Right lobe of liver (tissue), 6 donors: ENCODE data around the gene DDR2. TPM values are rescaled to one million over a fixed set of nuclear protein-coding genes. Genes with fewer than 3 reads are reported as not detected.

Experiments
- ATAC-seq, 4 donors: fragments of 200-7000 bp; cut with Tn5 transposase; one replicate each; pipeline ENCODE4 v1.9.1; 2020; ENCODE audit warnings: mild to moderate bottlenecking in 4 of 4, moderate library complexity in 4 of 4
- DNase-seq, 3 donors: peaks; one replicate each; pipeline ENCODE4 v3.0.0-alpha.2; 2020
- H3K27ac ChIP-seq, 3 donors: fragments of 200-600 bp; one replicate each; pipeline ENCODE4 v1.8.0; 2022
- H3K27me3 ChIP-seq, 2 donors: fragments of 200-600 bp; one replicate each; pipeline ENCODE4 v1.8.0; 2022
- H3K36me3 ChIP-seq, 4 donors: fragments of 200-600 bp; sonication (generic) in 1 of 4; one replicate each; pipeline versions ENCODE4 v1.5.1 to v1.8.0; 2017 to 2022; ENCODE audit warnings: control low read depth in 1 of 4
- H3K4me1 ChIP-seq, 4 donors: fragments of 200-600 bp; sonication (generic) in 1 of 4; one replicate each; pipeline versions ENCODE4 v1.5.1 to v1.8.0; 2017 to 2022; ENCODE audit warnings: control low read depth in 1 of 4
- H3K4me3 ChIP-seq, 3 donors: fragments of 200-600 bp; one replicate each; pipeline ENCODE4 v1.8.0; 2022
- H3K9me3 ChIP-seq, 4 donors: fragments of 200-600 bp; sonication (generic) in 1 of 4; one replicate each; pipeline versions ENCODE4 v1.5.1 to v1.8.0; 2017 to 2022; ENCODE audit warnings: control low read depth in 1 of 4
- CTCF ChIP-seq, 4 donors: fragments of 200-600 bp in 3 of 4; fragments of 450-650 bp in 1 of 4; IDR thresholded peaks; one replicate each; pipeline versions ENCODE4 v1.5.1 to v1.8.0; 2016 to 2022; ENCODE audit warnings: antibody characterized with exemption in 4 of 4, mild to moderate bottlenecking in 2 of 4
- POLR2A ChIP-seq: fragments of 450-650 bp; IDR thresholded peaks from one replicate; pipeline ENCODE4 v1.6.1; 2017; ENCODE audit warnings: antibody characterized with exemption, mild to moderate bottlenecking
- WGBS: methylation state at CpG from one replicate; pipeline ENCODE4 v1.1.6; 2018; ENCODE audit warnings: low coverage, low lambda C conversion rate; ENCODE audit not compliant: insufficient coverage; ENCODE audit errors: missing lambda C conversion rate; 5-methylcytosine and 5-hydroxymethylcytosine counted together
- intact Hi-C, 2 donors: fragments of 100-400 bp; cut with DNase I; formaldehyde crosslinking; loops; one replicate each; pipeline versions ENCODE4 v1.11.2 to v1.14.1; 2022
- small RNA-seq, 2 experiments: library from RNA; depleted of rRNA; stranded (forward); fragments of <200 nt; gene quantifications; one replicate each; pipeline ENCODE3, GENCODE V24; 2016
- total RNA-seq, 6 experiments: library from RNA; depleted of rRNA in 2 of 6; stranded (reverse); fragments of >200 nt in 2 of 6; fragmentation: NEBNext Ultra II Directional in 3 of 6; extraction: Animal tissue kit (Norgen Biotek cat#: 25700) in 3 of 6; gene quantifications; one replicate each; pipeline versions ENCODE4 v1.1.0 to v1.2.4, GENCODE V29; 2016 to 2023
- donor health status: DM: no; HTN: yes; CAD: no.
- donor health status: DM: no; HTN: no; CAD: no.
- donor health status: DM: no; HTN: no; CAD: no.
- donor health status: DM: no; HTN: yes; CAD: no.
- donor health status: DM: no; HTN: yes; CAD: no.

The DDR2 gene
- total RNA-seq, 6 experiments from 2014 or later = 2.7 to 4.7 (median 3.1) TPM

GRCh38 chr1:162835157-162835899 is 203.1 kb downstream of the DDR2 start:
- H3K4me3 ChIP-seq = no peak overlapping the region
- no peak for DNase-seq
- no peak overlapping the region for H3K27ac ChIP-seq
- 46% methylated on average over 3 of the region's 3 CpGs for WGBS
- H3K4me1 ChIP-seq = no peaks in the 10 kb centered on the region
- no peak for ATAC-seq
- peaks cover 0 to 7% (median 2%) of the 10 kb centered on the region in 4 donors for H3K9me3 ChIP-seq
- no peaks in the 10 kb centered on the region for H3K36me3 ChIP-seq
- H3K27me3 ChIP-seq = no peaks in the 10 kb centered on the region
- TF ChIP-seq CTCF (IDR thresholded peaks at IDR 0.05) (no peak), POLR2A (no peak)
- intact Hi-C loops = no loop called here

Small RNA genes lying within 50 kb of the gene (small RNA-seq; reads per million reads assigned to genes)
- 0 reads per million in 2 experiments for gene RN7SL861P

Other genes with a start within 250 kb of the DDR2 start
- gene SH2D1B, start 220.3 kb upstream of the DDR2 start, total RNA-seq = under 1 TPM in 3 of 6 experiments, not detected in 3; 0.17 to 0.60 (median 0.31) TPM
- 10 to 100 TPM; 28.8 to 51.6 (median 38.4) TPM for gene UHMK1, start 134.6 kb upstream of the DDR2 start, total RNA-seq
- 100 to 1,000 TPM in 1 of 6 experiments, 10 to 100 TPM in 5; 41.9 to 108 (median 51.1) TPM for gene UAP1, start 70.7 kb upstream of the DDR2 start, total RNA-seq
- 10 to 100 TPM; 10.4 to 32.1 (median 17.6) TPM for gene HSD17B7, start 158.2 kb downstream of the DDR2 start, total RNA-seq
- not detected for gene CCDC190, start 228.7 kb downstream of the DDR2 start, total RNA-seq